Ovary (tissue), 9 donors: ENCODE results near the gene GRAMD4. TPM values are rescaled to one million over a fixed set of nuclear protein-coding genes. Genes with fewer than 3 reads are reported as not detected.

Experiments used
- DNase-seq, 5 donors: peaks; one replicate each; pipeline ENCODE4 v3.0.0-alpha.2; 2019 to 2020
- H3K27ac ChIP-seq, 2 donors: fragments of 200-600 bp; one replicate each; pipeline versions ENCODE4 v1.5.1 to v1.8.0; 2019 to 2022
- H3K27me3 ChIP-seq: fragments of 200-600 bp; one replicate; pipeline ENCODE4 v1.8.0; 2022
- H3K36me3 ChIP-seq: fragments of 200-600 bp; sonication (generic); one replicate; pipeline ENCODE4 v1.5.1; 2019
- H3K4me1 ChIP-seq: one replicate; pipeline ENCODE4 v1.8.1; 2013; ENCODE audit warnings: mild to moderate bottlenecking, moderate library complexity; ENCODE audit not compliant: insufficient read depth
- H3K4me3 ChIP-seq: fragments of 200-600 bp; sonication (generic); one replicate; pipeline ENCODE4 v1.5.1; 2017
- H3K9me3 ChIP-seq, 2 donors: fragments of 200-600 bp in 1 of 2; sonication (generic) in 1 of 2; one replicate each; pipeline versions ENCODE4 v1.5.1 to v1.8.1; 2013 to 2019; ENCODE audit warnings: mild to moderate bottlenecking in 1 of 2, moderate library complexity in 1 of 2
- CTCF ChIP-seq, 3 donors: fragments of 450-650 bp in 2 of 3; fragments of 200-600 bp in 1 of 3; IDR thresholded peaks; one replicate each; pipeline versions ENCODE4 v1.5.1 to v1.8.0; 2016 to 2022; ENCODE audit warnings: antibody characterized with exemption in 3 of 3, mild to moderate bottlenecking in 1 of 3
- EP300 ChIP-seq: sonication (generic); formaldehyde crosslinking; IDR thresholded peaks from one replicate; pipeline ENCODE4 v1.6.1; 2017; ENCODE audit warnings: antibody characterized with exemption
- POLR2A ChIP-seq: fragments of 450-650 bp; IDR thresholded peaks from one replicate; pipeline ENCODE4 v1.6.1; 2017; ENCODE audit warnings: antibody characterized with exemption, mild to moderate bottlenecking, moderate library complexity
- WGBS, 3 donors: extraction: QIAGEN DNeasy Blood & Tissue Kit in 1 of 3; methylation state at CpG; one replicate each; pipeline versions ENCODE4 v1.1.5 to v1.1.7; 2013 to 2017; 5-methylcytosine and 5-hydroxymethylcytosine counted together
- intact Hi-C, 4 donors: fragments of 100-400 bp; cut with DNase I; formaldehyde crosslinking; loops; one replicate each; pipeline versions ENCODE4 v1.11.0 to v1.15.1; 2022 to 2023
- polyA plus RNA-seq, 2 donors: library from polyadenylated mRNA; stranded (reverse); fragments of 200-250 nt in 1 of 2; fragments of 350-450 nt in 1 of 2; fragmentation: Illumina TruSeq in 1 of 2; extraction: RNeasy Lipid Tissue Mini Kit (QIAGEN cat#74804) in 1 of 2; gene quantifications; one replicate each; pipeline ENCODE4 v1.2.3, GENCODE V29; 2013 to 2014
- total RNA-seq, 7 donors: library from RNA; depleted of rRNA in 2 of 7; stranded (reverse); fragments of >200 nt in 2 of 7; fragmentation: NEBNext Ultra II Directional in 3 of 7; extraction: Animal tissue kit (Norgen Biotek cat#: 25700) in 3 of 7; gene quantifications; one replicate each; pipeline versions ENCODE4 v1.1.0 to v1.2.4, GENCODE V29; 2016 to 2023
- donor health status: DM: no; HTN: no; CAD: no; lungs with moderate emphysema.
- donor health status: DM: no; HTN: no; CAD: no.
- donor health status: Bipolar disorder and iron deficiency.
- donor health status: DM: yes; HTN: yes; CAD: no.
- donor health status: DM: no; HTN: no; CAD: no.
- donor health status: DM: yes; HTN: yes; CAD: no.

Gene GRAMD4
- total and polyA plus RNA-seq, 9 donors, result 6.2 to 40.4 (median 27.8) TPM

DNA sequence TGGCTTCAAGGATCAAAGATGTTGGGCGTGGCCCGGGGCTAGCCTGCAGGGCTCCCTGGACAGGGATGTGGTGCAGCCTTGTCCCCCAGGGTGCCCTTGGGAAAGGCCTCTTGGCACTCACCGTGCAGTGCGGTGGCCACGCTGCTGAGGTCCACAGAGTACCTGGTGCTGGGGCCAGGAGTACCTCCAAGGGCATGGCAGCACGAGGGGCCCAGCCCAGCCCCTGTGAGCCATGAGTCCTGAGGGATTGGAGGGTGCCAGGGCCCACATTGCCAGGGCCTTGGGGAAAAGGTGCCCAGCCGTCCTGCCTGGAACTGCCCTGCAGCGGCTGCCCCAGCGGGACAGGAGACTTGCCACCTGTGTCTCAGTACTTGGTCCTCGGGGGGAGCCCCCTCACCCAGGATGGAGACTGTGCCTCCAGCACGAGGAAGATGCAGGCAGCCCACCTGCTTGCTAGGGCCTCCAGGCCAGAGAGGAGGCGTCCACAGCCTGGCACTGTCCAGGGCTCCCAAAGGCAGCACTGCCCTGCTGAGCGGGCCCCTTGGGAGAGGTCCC lies 44.2 kb downstream of the GRAMD4 start:
- 92 to 96% (median 95%) methylated on average over 13 of the region's 13 CpGs for WGBS, 3 donors
- H3K4me3 ChIP-seq, result no peak overlapping the region
- H3K9me3 ChIP-seq, result no peaks in the 10 kb centered on the region
- H3K27ac ChIP-seq, result no peak overlapping the region
- H3K27me3 ChIP-seq, result no peaks in the 10 kb centered on the region
- TF ChIP-seq POLR2A (no peak), EP300 (no peak), CTCF (IDR thresholded peaks at IDR 0.05) (no peak)
- no peak for DNase-seq
- no peaks in the 10 kb centered on the region for H3K36me3 ChIP-seq
- H3K4me1 ChIP-seq, result no peaks in the 10 kb centered on the region
- intact Hi-C loops, result loop anchor here in 1 of 4 donors (10.0 kb wide), 1 partner anchor 90 kb away; no protein-coding TSS in a partner anchor

DNA sequence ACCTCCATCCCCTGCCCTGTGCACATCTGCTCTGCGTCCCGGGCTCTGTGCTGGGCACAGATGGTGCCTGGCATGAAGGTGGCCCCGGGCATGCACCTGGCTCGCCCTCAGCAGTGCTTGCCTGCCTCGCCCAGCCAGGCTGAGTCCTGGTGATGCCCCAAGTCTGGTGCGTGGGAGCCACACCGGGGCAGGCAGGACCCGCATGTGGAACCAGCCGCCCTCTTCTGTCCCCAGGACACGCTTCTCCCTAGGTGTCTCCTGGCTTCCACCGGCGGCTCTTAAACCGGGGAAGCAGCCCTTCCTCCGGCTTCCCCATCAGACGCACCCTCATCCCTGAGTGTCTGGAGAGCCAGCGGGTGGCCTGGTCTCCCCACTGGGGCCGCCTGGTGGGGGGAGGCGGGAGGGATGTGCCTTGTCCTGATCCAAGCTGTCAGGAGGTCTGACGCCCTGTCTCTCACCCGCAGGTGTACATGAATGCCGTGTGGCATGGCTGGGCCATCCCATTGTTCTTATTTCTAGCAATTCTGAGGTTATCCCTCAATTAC lies 45.0 kb downstream of the GRAMD4 start:
- no peaks in the 10 kb centered on the region for H3K36me3 ChIP-seq
- no peak for TF ChIP-seq EP300
- intact Hi-C loops, result loop anchor here in 1 of 4 donors (10.0 kb wide), 1 partner anchor 90 kb away; no protein-coding TSS in a partner anchor
- DNase-seq, result no peak
- H3K4me1 ChIP-seq, result no peaks in the 10 kb centered on the region
- no peaks in the 10 kb centered on the region for H3K9me3 ChIP-seq
- H3K27me3 ChIP-seq, result no peaks in the 10 kb centered on the region
- no peak overlapping the region for H3K27ac ChIP-seq
- H3K4me3 ChIP-seq, result no peak overlapping the region
- 95 to 97% (median 97%) methylated on average over 21 of the region's 21 CpGs for WGBS, 3 donors

DNA sequence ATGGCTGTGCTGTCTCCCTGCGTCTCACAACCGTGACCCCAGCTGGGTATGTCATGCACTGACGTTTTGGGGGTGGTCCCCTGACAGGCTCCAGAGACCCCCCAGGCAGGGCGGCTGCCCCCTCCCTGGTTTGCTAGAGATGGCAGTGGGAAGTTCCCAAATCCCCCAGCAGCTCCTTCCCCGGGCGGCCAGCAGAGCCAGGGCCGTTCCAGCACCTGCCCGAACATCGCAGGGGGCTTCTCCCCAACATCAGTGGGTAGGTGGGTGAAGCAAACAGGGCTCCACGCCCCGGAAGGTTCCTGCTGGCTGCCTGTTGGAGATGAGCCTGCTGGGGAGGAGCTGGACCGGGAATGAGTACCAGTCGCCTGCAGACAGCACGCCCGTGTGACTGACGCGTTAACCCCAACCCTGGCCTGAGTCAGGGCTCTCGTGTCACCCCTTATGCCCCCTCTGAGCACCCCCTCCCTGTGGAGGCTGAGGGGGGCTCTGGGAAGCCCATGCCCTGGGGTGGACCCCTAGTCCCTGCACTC lies 45.6 kb downstream of the GRAMD4 start:
- Histone ChIP-seq H3K27ac (no peak overlapping the region), H3K9me3 (no peaks in the 10 kb centered on the region), H3K4me3 (no peak overlapping the region), H3K27me3 (no peaks in the 10 kb centered on the region), H3K4me1 (no peaks in the 10 kb centered on the region), H3K36me3 (no peaks in the 10 kb centered on the region)
- WGBS, 3 donors, result 92 to 94% (median 94%) methylated on average over 11 to 18 of the region's 18 CpGs
- intact Hi-C loops, result loop anchor here in 1 of 4 donors (10.0 kb wide), 1 partner anchor 91 kb away; no protein-coding TSS in a partner anchor
- no peak for TF ChIP-seq POLR2A
- no peak for DNase-seq

DNA sequence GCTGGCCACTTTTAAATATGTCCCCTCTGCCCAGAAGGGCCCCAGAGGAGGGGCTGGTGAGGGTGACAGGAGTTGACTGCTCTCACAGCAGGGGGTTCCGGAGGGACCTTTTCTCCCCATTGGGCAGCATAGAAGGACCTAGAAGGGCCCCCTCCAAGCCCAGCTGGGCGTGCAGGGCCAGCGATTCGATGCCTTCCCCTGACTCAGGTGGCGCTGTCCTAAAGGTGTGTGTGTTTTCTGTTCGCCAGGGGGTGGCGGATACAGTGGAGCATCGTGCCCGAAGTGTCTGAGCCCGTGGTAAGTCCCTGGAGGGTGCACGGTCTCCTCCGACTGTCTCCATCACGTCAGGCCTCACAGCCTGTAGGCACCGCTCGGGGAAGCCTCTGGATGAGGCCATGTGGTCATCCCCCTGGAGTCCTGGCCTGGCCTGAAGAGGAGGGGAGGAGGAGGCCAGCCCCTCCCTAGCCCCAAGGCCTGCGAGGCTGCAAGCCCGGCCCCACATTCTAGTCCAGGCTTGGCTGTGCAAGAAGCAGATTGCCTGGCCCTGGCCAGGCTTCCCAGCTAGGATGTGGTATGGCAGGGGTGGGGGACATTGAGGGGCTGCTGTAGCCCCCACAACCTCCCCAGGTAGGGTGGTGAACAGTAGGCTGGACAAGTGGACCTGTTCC lies 46.5 kb downstream of the GRAMD4 start:
- Histone ChIP-seq H3K4me3 (no peak overlapping the region), H3K36me3 (no peaks in the 10 kb centered on the region), H3K4me1 (no peaks in the 10 kb centered on the region), H3K27me3 (no peaks in the 10 kb centered on the region), H3K9me3 (no peaks in the 10 kb centered on the region), H3K27ac (no peak overlapping the region)
- no peak for DNase-seq
- WGBS, 3 donors, result 94 to 96% (median 96%) methylated on average over 17 of the region's 17 CpGs
- intact Hi-C loops, result loop anchor here in 1 of 4 donors (10.0 kb wide), 1 partner anchor 92 kb away; no protein-coding TSS in a partner anchor
- no peak for TF ChIP-seq EP300
- TF ChIP-seq CTCF (IDR thresholded peaks at IDR 0.05), result no peak
- TF ChIP-seq POLR2A, result no peak

GRCh38 chr22:46667245-46667623 lies 47.0 kb downstream of the GRAMD4 start:
- no peak overlapping the region for H3K4me3 ChIP-seq
- H3K9me3 ChIP-seq, result no peaks in the 10 kb centered on the region
- no peaks in the 10 kb centered on the region for H3K27me3 ChIP-seq
- no peak for TF ChIP-seq EP300
- no peak for TF ChIP-seq CTCF (IDR thresholded peaks at IDR 0.05)
- no peak for TF ChIP-seq POLR2A
- intact Hi-C loops, result loop anchor here in 1 of 4 donors (10.0 kb wide), 1 partner anchor 92 kb away; no protein-coding TSS in a partner anchor
- H3K36me3 ChIP-seq, result no peaks in the 10 kb centered on the region
- H3K27ac ChIP-seq, result no peak overlapping the region
- H3K4me1 ChIP-seq, result no peaks in the 10 kb centered on the region
- DNase-seq, result no peak
- 93% methylated on average over 10 of the region's 10 CpGs for WGBS, 3 donors
